H1 (cell line): ENCODE results near the gene LIPE. TPM values are rescaled to one million over a fixed set of nuclear protein-coding genes. Genes with fewer than 3 reads are reported as not detected.

Experiments
- polyA plus RNA-seq, 7 experiments: library from polyadenylated mRNA; depleted of rRNA in 3 of 7; stranded (reverse) in 5 of 7; unstranded in 2 of 7; fragments of >200 nt in 5 of 7; fragments of 200-250 nt in 2 of 7; gene quantifications; 1 replicate in 5 of 7; 2 replicates in 1 of 7; 4 replicates in 1 of 7; pipeline versions ENCODE4 v1.2.1 to v1.2.3, GENCODE V29; 2011 to 2013; ENCODE audit warnings: missing spikeins in 2 of 7, mixed read lengths in 2 of 7
- total RNA-seq: library from RNA; stranded (reverse); fragmentation: NEBNext Ultra II Directional; extraction: Animal tissue kit (Norgen Biotek cat#: 25700); gene quantifications from 2 replicates; pipeline ENCODE4 v1.2.1, GENCODE V29; 2021
- TF ChIP-seq, protein P1 (sequence below): IDR thresholded peaks from 2 replicates; pipeline ENCODE4 v1.6.1; 2011; ENCODE audit warnings: low read depth, mild to moderate bottlenecking, low read length; ENCODE audit not compliant: insufficient read depth

Gene LIPE
- total and polyA plus RNA-seq, 2 of the 8 experiments (the other 6 are each of a cell fraction or from before 2014, with no cell fraction given): 8.7 to 15.9 TPM

- TF ChIP-seq, protein P1, sequence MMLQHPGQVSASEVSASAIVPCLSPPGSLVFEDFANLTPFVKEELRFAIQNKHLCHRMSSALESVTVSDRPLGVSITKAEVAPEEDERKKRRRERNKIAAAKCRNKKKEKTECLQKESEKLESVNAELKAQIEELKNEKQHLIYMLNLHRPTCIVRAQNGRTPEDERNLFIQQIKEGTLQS: no peak
Observed at GRCh38 chr19:42440357-42441048, 13.3 kb upstream of the LIPE start (continued).
